ENCODE measurements around the gene CDH15.

- TF ChIP-seq EZH2 (IDR thresholded peaks at IDR 0.05; ENCODE audit: insufficient read depth, poor library complexity, severe bottlenecking) (no peak), EZH2phosphoT487 (IDR thresholded peaks at IDR 0.05; ENCODE audit: insufficient read depth, low read depth) (no peak)
Observed at GRCh38 chr16:89149386-89149785, 22.2 kb upstream of the CDH15 start.
